Gastrocnemius medialis (tissue), 4 donors: ENCODE data around the gene NFATC2IP. TPM values are rescaled to one million over a fixed set of nuclear protein-coding genes. Genes with fewer than 3 reads are reported as not detected.
"Not testable (repeated sequence)": the region's sequence is repeated elsewhere in the genome, so short reads cannot be mapped to it uniquely, and the experiment has no call there.

Source experiments
- ATAC-seq, 2 donors: fragments of 150-250 bp; one replicate each; pipeline ENCODE4 v1.9.1; 2016
- DNase-seq, 2 donors: peaks; one replicate each; pipeline ENCODE4 v3.0.0-alpha.2; 2019
- H3K27ac ChIP-seq, 4 donors: fragments of 200-600 bp; sonication (generic); 1 replicate in 1 of 4; 2 replicates in 3 of 4; pipeline ENCODE4 v1.5.1; 2016 to 2018; ENCODE audit warnings: mild to moderate bottlenecking in 2 of 4, moderate library complexity in 1 of 4
- H3K27me3 ChIP-seq, 3 donors: fragments of 200-600 bp; sonication (generic) in 2 of 3; 1 replicate in 1 of 3; 2 replicates in 2 of 3; pipeline versions ENCODE4 v1.5.1 to v1.6.0; 2016 to 2019; ENCODE audit warnings: mild to moderate bottlenecking in 1 of 3, moderate library complexity in 1 of 3
- H3K36me3 ChIP-seq, 2 donors: fragments of 200-600 bp; sonication (generic) in 1 of 2; one replicate each; pipeline ENCODE4 v1.5.1; 2017 to 2018
- H3K4me1 ChIP-seq, 2 donors: fragments of 200-600 bp; sonication (generic) in 1 of 2; one replicate each; pipeline ENCODE4 v1.5.1; 2016 to 2017; ENCODE audit warnings: mild to moderate bottlenecking in 2 of 2
- H3K4me3 ChIP-seq, 4 donors: fragments of 200-600 bp; sonication (generic) in 3 of 4; 1 replicate in 1 of 4; 2 replicates in 3 of 4; pipeline ENCODE4 v1.5.1; 2016 to 2019; ENCODE audit warnings: mild to moderate bottlenecking in 2 of 4
- H3K9me3 ChIP-seq, 3 donors: fragments of 200-600 bp; sonication (generic) in 2 of 3; 1 replicate in 1 of 3; 2 replicates in 2 of 3; pipeline ENCODE4 v1.5.1; 2016 to 2019
- POLR2A ChIP-seq, 2 donors: fragments of 450-650 bp; IDR thresholded peaks; one replicate each; pipeline ENCODE4 v1.6.1; 2017; ENCODE audit warnings: antibody characterized with exemption in 2 of 2, mild to moderate bottlenecking in 2 of 2, moderate library complexity in 2 of 2
- in situ Hi-C, 4 donors: fragments of 200-750 bp; cut with MboI; loops; one replicate each; pipeline versions ENCODE4 v1.15.0 to v1.8.0; 2017; ENCODE audit warnings: low sequenced_read_pairs in 4 of 4
- intact Hi-C: fragments of 100-400 bp; cut with DNase I; formaldehyde crosslinking; loops from one replicate; pipeline ENCODE4 v1.15.1; 2023; ENCODE audit warnings: low total_unique reads
- total RNA-seq, 4 donors: library from RNA; depleted of rRNA; stranded (reverse); fragments of >200 nt; gene quantifications; one replicate each; pipeline versions ENCODE4 v1.1.0 to v1.2.3, GENCODE V29; 2016
- TF ChIP-seq, protein P1 (sequence below), 5 experiments: fragments of 450-650 bp in 3 of 5; fragments of 200-600 bp in 2 of 5; sonication (generic) in 2 of 5; IDR thresholded peaks in 4 of 5; conservative IDR thresholded peaks in 1 of 5; 1 replicate in 4 of 5; 2 replicates in 1 of 5; pipeline ENCODE4 v1.5.1; 2016 to 2019; ENCODE audit warnings: antibody characterized with exemption in 5 of 5, mild to moderate bottlenecking in 3 of 5, moderate library complexity in 3 of 5

The NFATC2IP gene
- total RNA-seq, 4 donors from 2014 or later, result 10.3 to 18.5 (median 14.2) TPM

DNA sequence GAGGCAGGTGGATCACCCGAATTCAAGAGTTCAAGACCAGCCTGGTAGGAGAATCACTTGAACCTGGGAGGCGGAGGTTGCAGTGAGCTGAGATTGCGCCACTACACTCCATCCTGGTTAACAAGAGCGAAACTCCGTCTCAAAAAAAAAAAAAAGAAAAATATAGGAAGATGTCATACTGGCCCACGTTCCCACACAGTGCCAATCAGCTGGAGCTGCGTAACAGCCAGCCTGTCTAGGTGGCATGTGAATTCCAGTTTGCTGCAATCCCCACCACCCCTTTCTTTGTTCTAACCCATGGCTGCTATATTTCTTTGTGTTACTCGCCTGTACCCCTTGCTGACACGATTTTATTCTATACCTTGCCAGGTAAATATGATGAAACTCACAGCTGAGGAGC lies 7.5 kb downstream of the NFATC2IP start:
- no peak for DNase-seq
- Histone ChIP-seq H3K9me3 (no peaks in the 10 kb centered on the region), H3K36me3 (peaks cover 0 to 77% of the 10 kb centered on the region in 2 donors), H3K27ac (no peak overlapping the region), H3K27me3 (no peaks in the 10 kb centered on the region), H3K4me3 (no peak overlapping the region), H3K4me1 (no peaks in the 10 kb centered on the region)
- TF ChIP-seq, protein P1, sequence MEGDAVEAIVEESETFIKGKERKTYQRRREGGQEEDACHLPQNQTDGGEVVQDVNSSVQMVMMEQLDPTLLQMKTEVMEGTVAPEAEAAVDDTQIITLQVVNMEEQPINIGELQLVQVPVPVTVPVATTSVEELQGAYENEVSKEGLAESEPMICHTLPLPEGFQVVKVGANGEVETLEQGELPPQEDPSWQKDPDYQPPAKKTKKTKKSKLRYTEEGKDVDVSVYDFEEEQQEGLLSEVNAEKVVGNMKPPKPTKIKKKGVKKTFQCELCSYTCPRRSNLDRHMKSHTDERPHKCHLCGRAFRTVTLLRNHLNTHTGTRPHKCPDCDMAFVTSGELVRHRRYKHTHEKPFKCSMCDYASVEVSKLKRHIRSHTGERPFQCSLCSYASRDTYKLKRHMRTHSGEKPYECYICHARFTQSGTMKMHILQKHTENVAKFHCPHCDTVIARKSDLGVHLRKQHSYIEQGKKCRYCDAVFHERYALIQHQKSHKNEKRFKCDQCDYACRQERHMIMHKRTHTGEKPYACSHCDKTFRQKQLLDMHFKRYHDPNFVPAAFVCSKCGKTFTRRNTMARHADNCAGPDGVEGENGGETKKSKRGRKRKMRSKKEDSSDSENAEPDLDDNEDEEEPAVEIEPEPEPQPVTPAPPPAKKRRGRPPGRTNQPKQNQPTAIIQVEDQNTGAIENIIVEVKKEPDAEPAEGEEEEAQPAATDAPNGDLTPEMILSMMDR (IDR thresholded peaks at IDR 0.05 in 4 of 5, conservative IDR thresholded peaks at IDR 0.05 in 1 of 5), result no peak
- no peak for TF ChIP-seq POLR2A (IDR thresholded peaks at IDR 0.05)
- intact Hi-C loops (no loop called here), in situ Hi-C loops (no loop called here)
- no peak for ATAC-seq

DNA sequence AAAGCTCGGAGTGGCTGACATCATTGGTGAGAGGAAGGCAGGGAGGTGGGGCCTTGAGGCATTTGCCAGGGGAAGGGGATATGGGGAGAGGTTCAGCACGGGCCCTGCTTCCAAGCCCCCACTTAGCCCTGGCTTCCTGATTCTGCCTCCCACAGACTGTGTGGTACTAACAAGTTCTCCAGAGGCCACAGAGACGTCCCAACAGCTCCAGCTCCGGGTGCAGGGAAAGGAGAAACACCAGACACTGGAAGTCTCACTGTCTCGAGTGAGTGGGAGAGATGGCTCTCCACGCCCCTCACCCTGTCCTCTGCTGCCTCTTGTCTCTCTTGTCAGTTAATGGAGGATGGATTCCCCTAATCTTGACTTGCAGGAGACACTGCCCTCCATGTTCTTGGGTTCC lies 8.1 kb downstream of the NFATC2IP start:
- no peaks in the 10 kb centered on the region for H3K4me1 ChIP-seq
- H3K9me3 ChIP-seq, result no peaks in the 10 kb centered on the region
- H3K27ac ChIP-seq, result no peak overlapping the region
- in situ Hi-C loops, result no loop called here
- ATAC-seq (no peak), DNase-seq (no peak)
- H3K36me3 ChIP-seq, result peaks cover 0 to 77% of the 10 kb centered on the region in 2 donors
- TF ChIP-seq, protein P1 (IDR thresholded peaks at IDR 0.05 in 4 of 5, conservative IDR thresholded peaks at IDR 0.05 in 1 of 5), result no peak
- no peak for TF ChIP-seq POLR2A (IDR thresholded peaks at IDR 0.05)
- intact Hi-C loops, result no loop called here
- H3K27me3 ChIP-seq, result no peaks in the 10 kb centered on the region
- H3K4me3 ChIP-seq, result no peak overlapping the region

DNA sequence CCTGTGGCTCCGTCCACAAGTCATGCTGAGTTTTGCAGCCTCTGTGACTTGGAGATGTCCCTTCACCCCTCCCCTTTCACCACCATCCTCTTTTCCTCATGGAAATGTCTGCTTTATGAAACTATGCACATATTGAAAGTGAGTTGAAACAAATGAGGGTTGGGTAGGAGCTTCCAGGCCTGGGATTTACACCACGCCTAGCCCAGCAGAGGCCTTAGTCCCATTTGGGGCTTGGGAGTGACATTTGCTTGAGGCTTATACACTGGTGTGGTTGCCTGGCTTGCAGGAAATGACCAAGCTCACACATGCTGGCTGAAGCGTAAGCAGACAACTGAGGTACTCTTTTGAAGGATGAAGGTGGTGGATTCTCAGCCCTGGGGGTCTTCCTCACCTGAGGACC lies 13.3 kb downstream of the NFATC2IP start:
- TF ChIP-seq, protein P1 (IDR thresholded peaks at IDR 0.05 in 4 of 5, conservative IDR thresholded peaks at IDR 0.05 in 1 of 5), result no peak
- TF ChIP-seq POLR2A (IDR thresholded peaks at IDR 0.05), result no peak
- H3K36me3 ChIP-seq, result peaks cover 0 to 50% of the 10 kb centered on the region in 2 donors
- in situ Hi-C loops (no loop called here), intact Hi-C loops (no loop called here)
- no peak overlapping the region for H3K27ac ChIP-seq
- no peak overlapping the region for H3K4me3 ChIP-seq
- DNase-seq (no peak), ATAC-seq (no peak)
- no peaks in the 10 kb centered on the region for H3K9me3 ChIP-seq
- H3K27me3 ChIP-seq, result no peaks in the 10 kb centered on the region
- no peaks in the 10 kb centered on the region for H3K4me1 ChIP-seq

DNA sequence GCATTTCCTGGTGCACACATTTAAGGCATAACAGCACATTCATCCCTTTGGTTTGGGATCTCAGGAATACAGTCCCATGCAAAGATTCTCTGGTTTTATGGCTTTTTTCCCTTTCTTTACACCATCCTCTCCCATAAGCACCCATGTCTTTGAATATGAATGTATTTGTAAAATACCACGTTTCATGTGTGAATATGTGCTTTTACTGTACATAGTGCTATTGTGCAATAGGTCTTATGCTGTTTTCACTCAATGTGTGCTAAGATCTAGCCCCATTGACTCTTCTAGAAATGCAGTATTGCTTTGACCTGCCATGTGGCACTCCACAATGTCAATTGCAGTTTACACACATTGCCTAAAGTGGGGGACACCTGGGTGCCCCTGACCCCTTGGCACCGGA lies 13.8 kb downstream of the NFATC2IP start:
- Histone ChIP-seq H3K9me3 (no peaks in the 10 kb centered on the region), H3K4me3 (no peak overlapping the region), H3K36me3 (peaks cover 0 to 45% of the 10 kb centered on the region in 2 donors), H3K4me1 (no peaks in the 10 kb centered on the region), H3K27ac (no peak overlapping the region), H3K27me3 (no peaks in the 10 kb centered on the region)
- ATAC-seq, result no peak
- intact Hi-C loops (no loop called here), in situ Hi-C loops (no loop called here)
- TF ChIP-seq POLR2A (IDR thresholded peaks at IDR 0.05), result no peak
- TF ChIP-seq, protein P1 (IDR thresholded peaks at IDR 0.05 in 4 of 5, conservative IDR thresholded peaks at IDR 0.05 in 1 of 5), result no peak
- no peak for DNase-seq

GRCh38 chr16:28967156-28967555 lies 16.4 kb downstream of the NFATC2IP start:
- no peak for DNase-seq
- ATAC-seq, result no peak
- intact Hi-C loops, result no loop called here

GRCh38 chr16:28969696-28970095 lies 19.0 kb downstream of the NFATC2IP start:
- intact Hi-C loops, result loop anchor here (10.0 kb wide), 1 partner anchor 835 kb away; the partner anchor contains the start of gene MAZ
- H3K9me3 ChIP-seq, H3K27me3 ChIP-seq, DNase-seq, H3K4me3 ChIP-seq, H3K36me3 ChIP-seq, H3K27ac ChIP-seq, in situ Hi-C loops, ATAC-seq, H3K4me1 ChIP-seq: not testable (repeated sequence)

More at GRCh38 chr16:28967156-28967555, 16.4 kb downstream of the NFATC2IP start:
- TF ChIP-seq, protein P1 (IDR thresholded peaks at IDR 0.05 in 4 of 5, conservative IDR thresholded peaks at IDR 0.05 in 1 of 5), result no peak
- no peak for TF ChIP-seq POLR2A (IDR thresholded peaks at IDR 0.05)
- in situ Hi-C loops, result no loop called here
- Histone ChIP-seq H3K4me1 (no peaks in the 10 kb centered on the region), H3K27me3 (no peaks in the 10 kb centered on the region), H3K27ac (no peak overlapping the region), H3K4me3 (no peak overlapping the region), H3K36me3 (peaks cover 0 to 29% of the 10 kb centered on the region in 2 donors), H3K9me3 (no peaks in the 10 kb centered on the region)
